HG03575 (cell line): ENCODE measurements around the gene CEACAM21.
A peak's percentile ranks its signal among the peaks of the same experiment; 100 is the strongest.

Source experiments
- ATAC-seq: cut with Tn5 transposase; IDR thresholded peaks from one replicate; pipeline ENCODE4 v1.9.1; 2021; ENCODE audit not compliant: unreplicated experiment, insufficient number of reproducible peaks, low FRiP score; ENCODE audit errors: extremely low read depth

The CEACAM21 gene

GRCh38 chr19:41575998-41576397 lies at the start of gene CEACAM21:
CEACAM21 (plus strand) TSS chr19:41576166; CDS start chr19:41576275, 109 bp downstream.
- ATAC-seq, result no peak

DNA sequence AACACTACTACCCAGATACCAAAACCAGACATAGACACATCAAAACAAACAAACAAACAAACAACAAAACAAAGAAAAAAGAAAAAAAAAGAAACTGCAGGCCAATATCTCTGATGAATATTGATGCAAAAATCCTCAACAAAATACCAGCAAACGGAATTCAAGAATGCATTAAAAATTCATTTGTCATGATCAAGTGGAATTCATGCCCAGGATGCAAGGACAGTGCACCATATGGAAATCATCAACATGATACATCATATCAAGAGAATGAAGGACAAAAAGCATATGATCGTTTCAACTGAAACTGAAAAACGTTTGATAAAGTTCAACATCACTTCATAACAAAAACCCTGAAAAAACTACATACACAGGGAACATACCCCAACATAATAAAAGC lies 48.9 kb upstream of the CEACAM21 start:
- no peak for ATAC-seq

- ATAC-seq, result no peak
These were observed 47.9 kb upstream of the CEACAM21 start for GRCh38 chr19:41528106-41528505.

DNA sequence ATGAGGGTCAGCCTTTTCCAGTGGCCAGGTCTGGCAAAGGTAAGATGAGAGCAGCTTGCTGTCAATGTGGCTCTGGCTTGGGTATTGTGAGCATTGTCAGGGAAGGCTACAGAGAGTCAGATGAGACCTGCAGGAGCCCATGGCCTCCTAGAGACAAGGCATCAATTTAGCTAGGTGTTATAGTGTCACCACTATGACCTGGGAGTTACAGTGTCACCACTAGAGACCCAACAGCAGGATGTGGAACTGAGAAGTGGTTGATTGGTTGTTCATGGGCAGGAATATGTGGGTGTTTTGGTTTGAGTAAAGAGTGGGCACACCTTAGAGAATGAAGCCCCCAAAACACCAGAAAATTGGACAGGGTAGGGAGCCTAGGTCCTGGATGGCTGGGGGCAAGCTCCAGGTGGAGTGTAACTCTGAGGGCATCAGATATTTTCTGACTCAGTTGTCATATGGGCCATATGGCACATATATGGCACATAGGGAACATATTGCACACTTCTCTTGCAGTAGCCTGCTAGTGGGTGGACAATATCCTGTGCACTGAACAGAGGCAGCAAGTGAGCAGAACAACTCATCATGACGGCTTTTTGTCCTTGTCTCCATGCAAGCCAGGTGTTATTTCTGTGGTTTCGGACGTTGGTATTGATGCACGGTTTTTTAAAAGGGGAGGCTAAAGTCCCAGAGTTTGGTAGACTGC lies 46.3 kb upstream of the CEACAM21 start:
- ATAC-seq, result no peak

DNA sequence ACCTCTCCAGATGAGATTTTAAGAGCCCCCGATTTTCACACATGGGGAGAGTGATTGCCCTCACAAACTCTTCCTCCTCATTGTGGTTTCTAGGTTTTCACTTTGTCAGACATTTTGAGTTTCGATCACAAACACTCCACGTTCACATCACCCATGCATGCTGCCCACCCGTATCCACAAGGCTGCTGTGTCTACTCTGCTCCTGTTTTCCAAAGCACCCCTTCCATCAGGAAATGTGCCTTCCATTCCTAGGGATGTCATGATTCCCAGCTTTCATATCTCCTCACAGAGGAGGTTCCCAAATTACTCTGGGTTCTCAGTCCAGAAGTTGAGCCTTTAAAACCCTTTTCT lies 45.8 kb upstream of the CEACAM21 start:
- ATAC-seq, result no peak

DNA sequence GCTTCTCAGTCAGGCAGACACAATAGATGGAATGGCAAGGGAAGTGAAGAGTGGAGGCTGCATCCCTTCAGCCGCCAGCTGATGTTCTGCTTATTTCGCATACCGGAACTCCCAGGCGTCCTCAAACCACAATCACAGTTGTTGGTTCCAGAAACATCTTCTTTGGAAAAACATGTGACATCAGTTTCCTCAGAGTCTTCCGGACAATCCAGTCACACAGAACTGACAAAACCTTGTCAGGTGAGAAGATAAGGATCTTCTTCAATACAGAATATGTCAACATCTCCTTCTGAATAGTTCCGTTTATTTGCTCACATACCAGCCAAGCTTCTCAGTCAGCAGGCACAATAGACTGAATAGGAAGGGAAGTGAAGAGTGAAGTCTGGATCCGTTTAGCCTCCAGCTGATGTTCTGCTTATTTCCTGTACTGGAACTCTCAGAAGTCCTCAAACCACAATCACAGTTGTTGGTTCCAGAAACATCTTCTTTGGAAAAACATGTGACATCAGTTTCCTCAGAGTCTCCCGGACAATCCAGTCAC lies 45.1 kb upstream of the CEACAM21 start:
- ATAC-seq, result no peak

DNA sequence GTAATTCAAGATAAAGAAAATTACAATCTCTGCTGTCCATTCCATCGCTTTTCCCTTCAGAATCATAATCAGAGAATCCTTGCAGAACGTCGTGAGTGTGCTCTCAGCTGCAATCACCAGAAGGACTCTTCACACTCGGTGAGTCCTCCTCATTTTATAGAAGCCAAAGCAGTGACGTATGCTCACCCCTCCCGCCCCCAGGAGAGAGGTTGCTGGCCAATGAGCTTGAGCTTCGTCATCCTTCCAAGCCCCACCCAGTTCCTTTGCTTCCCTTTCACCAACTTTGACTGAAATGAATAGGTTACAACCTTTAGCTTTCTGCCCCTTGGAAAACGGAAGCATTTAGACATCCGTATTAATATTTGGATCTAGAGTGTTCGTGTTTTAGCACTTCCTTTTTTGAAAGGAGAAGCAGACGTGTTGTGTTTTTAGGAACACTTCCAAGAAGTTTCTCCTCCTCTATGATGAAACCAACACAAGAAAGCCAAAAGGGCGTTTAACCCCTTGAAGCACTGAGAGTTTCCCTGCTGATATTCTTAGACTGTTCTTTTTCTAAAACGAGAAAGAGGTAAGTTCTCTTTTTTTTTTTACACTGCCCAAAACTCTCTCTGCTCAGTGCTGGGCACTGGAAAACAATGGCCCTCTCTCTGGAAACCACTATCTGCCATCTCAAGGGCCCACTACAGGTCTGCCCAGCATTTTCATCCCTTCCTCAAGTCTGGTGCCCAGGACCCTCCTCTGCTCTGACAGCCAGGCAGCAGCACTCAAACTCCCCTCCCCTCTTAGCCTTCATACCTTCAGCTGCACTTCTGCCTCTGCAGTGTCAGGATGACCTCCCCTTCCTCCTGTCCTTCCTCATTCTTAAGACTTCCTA lies 44.3 kb upstream of the CEACAM21 start:
- ATAC-seq, result no peak

DNA sequence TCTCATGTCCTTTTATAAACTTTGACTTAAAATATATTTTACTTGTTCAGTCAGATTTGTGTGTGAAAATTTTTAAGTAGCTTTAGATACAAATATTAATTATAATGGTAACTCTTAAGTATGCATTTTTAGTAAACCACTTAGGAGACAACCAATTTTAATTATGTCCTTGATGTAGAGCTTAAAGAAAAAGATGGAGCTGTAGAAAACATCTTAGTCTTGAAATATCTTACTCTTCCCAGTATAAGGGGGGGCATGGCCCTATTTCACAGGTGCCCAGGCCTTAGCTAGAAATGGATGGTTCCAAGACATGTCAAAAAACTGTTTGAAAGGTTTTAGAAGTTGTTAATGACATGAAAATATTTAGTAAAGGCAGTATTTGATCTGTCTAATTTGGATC lies 43.4 kb upstream of the CEACAM21 start:
- ATAC-seq, result no peak

DNA sequence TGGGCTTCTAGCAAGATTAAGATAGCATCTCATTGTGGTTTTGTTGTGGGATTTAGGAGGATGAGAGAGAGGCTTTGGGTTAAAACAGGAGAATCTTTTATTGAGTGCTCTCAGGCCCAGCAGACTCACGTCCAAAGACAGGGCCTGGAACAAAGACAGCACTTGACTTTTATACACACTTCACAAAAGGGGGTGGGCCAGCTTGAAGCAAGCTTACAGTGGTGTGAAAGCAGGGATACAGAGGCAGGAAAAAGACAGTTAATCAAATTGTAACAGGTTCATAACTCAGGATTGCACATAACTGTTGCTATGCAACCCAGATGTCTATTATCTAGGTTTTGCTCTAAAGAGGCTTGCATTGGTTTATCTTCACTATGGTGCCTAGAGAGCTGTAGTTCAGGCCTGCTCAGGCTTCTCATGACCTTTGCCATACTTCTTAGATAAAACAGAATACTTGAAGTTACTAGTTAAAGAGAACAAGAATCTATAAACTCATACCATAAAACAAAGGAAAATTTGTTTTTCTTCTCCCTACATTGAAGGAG lies 42.2 kb upstream of the CEACAM21 start:
- ATAC-seq, result no peak

DNA sequence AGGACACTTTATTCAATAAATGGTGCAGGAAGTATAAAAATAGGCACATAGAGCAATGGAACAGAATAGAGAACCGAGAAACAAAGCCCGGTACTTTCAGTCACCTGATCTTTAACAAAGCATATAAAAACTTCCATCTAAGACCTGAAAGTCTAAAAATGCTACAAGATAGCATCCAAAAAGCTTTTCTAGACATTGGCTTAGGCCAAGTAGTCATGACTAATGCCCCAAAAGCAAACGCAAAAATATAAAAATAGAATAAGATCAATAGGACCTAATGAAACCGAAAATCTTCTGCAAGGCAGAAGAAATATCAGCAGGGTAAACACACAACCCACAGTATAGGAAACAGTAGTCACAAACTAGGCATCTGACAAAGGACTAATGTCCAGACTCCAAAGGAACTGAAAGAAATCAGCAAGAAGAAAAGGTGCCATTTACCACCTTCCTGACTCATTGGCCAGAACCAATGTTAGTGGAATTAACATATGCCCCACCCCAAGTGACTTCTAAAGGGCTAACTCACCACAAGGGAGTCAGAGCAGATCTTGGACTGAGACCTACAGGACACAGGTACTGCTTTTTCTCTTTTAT lies 40.8 kb upstream of the CEACAM21 start:
- ATAC-seq, result peak; percentile 73

- no peak for ATAC-seq
These were observed 38.2 kb upstream of the CEACAM21 start for GRCh38 chr19:41537789-41538188.

DNA sequence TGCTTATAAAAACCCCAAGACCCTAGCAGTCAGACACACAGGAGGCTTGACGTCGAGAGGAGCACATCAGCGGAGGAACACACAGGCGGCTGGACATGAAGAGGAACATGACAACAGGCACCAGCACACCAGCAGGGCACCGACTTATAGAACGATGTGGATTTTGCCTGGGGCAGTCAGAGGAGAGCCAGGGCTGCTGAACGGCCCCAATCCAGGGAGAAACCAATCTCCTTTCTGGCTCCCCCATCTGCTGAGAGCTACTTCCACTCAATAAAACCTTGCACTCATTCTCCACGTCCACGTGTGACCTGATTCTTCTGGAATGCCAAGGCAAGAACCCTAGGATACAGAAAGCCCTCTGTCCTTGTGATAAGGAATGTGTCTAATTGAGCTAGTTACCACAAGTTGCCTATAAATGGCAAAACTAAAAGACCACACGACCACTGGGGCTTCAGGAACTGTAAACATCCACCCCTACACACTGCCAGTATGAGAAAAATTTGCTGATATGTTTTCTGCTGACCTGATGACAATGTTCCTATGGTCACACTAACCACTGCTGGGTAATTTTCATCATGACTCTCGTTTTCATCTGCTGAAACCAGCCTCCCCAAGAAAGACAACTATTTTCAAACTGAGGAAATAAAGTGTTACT lies 35.8 kb upstream of the CEACAM21 start:
- no peak for ATAC-seq

GRCh38 chr19:41541990-41542584 lies 33.9 kb upstream of the CEACAM21 start:
- no peak for ATAC-seq

- ATAC-seq, result no peak
These were observed 33.3 kb upstream of the CEACAM21 start for GRCh38 chr19:41542622-41543021.

DNA sequence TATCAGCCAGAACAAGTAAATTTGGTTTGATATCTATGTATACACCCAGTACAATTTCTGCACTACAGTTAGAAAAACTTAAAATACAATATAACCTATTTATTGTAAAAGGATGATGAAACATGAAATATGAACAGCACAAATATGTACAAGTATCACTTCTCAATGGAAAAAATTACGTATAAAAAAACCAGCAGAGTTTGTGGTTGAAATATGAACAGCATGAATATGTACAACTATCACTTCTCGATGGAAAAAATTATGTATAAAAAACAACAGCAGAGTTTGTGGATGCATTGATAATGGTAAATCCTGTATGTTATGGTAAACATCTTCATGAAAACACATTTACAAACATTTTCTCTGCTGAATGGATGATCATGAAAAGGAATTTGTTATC lies 32.4 kb upstream of the CEACAM21 start:
- ATAC-seq, result no peak

GRCh38 chr19:41545547-41545946 lies 30.4 kb upstream of the CEACAM21 start:
- ATAC-seq, result no peak

GRCh38 chr19:41546386-41546789 lies 29.6 kb upstream of the CEACAM21 start:
- no peak for ATAC-seq

- ATAC-seq, result no peak
These were observed 29.0 kb upstream of the CEACAM21 start for GRCh38 chr19:41546961-41547360.

DNA sequence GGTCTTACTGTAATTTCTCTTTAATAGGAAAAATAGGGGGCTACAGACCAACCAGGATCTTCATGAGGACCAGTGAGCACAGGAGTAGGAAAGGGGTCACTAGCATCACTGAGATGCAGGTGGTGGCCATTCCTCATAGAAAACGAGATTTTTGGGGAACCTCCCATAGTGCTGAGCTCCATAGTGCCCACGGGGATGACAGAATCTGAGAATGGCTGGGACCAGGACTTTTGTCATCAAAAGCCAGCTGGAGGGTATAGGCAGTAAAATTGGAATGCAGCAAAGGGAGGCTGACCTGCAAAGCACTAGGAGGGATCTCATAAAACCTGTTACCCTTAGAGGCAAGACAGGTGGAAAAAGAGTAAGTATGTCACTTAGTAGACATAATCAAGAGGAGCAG lies 28.4 kb upstream of the CEACAM21 start:
- no peak for ATAC-seq
